GM21737 (cell line): ENCODE data around the gene VDR.

Experiments used
- ATAC-seq: cut with Tn5 transposase; IDR thresholded peaks from one replicate; pipeline ENCODE4 v1.9.1; 2021; ENCODE audit warnings: mild to moderate bottlenecking, moderate library complexity; ENCODE audit not compliant: unreplicated experiment

VDR gene

GRCh38 chr12:47799357-47799955 lies 105.3 kb downstream of the VDR start:
- no peak for ATAC-seq

GRCh38 chr12:47798382-47798948 lies 106.3 kb downstream of the VDR start:
- ATAC-seq: no peak

- no peak for ATAC-seq
Measured at GRCh38 chr12:47797441-47797840, 107.4 kb downstream of the VDR start.

- ATAC-seq: no peak
Measured at GRCh38 chr12:47795814-47796411, 108.9 kb downstream of the VDR start.

- no peak for ATAC-seq
Measured at GRCh38 chr12:47795121-47795813, 109.5 kb downstream of the VDR start.

- no peak for ATAC-seq
Measured at GRCh38 chr12:47794679-47795078, 110.1 kb downstream of the VDR start.

GRCh38 chr12:47793015-47793681 lies 111.6 kb downstream of the VDR start:
- no peak for ATAC-seq

GRCh38 chr12:47791874-47792273 lies 112.9 kb downstream of the VDR start:
- ATAC-seq: no peak
